Motor neuron (in vitro differentiated cells): ENCODE measurements around the gene MICAL3. TPM values are rescaled to one million over a fixed set of nuclear protein-coding genes. Genes with fewer than 3 reads are reported as not detected.
"Not testable (repeated sequence)": the region's sequence is repeated elsewhere in the genome, so short reads cannot be mapped to it uniquely, and the experiment has no call there.

Source experiments
- ATAC-seq, 8 experiments: fragments of 200-7000 bp; cut with Tn5 transposase; replicated peaks in 6 of 8; 2 replicates each; pipeline ENCODE4 v1.8.0; 2021; ENCODE audit warnings: mild to moderate bottlenecking in 8 of 8, moderate library complexity in 8 of 8
- H3K27ac ChIP-seq, 2 donors: fragments of 250-450 bp; sonication (Bioruptor Pico); 2 replicates each; pipeline ENCODE4 v1.9.0; 2021; ENCODE audit warnings: antibody characterized with exemption in 2 of 2, mild to moderate bottlenecking in 2 of 2, moderate library complexity in 1 of 2
- H3K4me1 ChIP-seq, 2 donors: fragments of 250-450 bp; sonication (Bioruptor Pico); replicated peaks in 1 of 2; 2 replicates each; pipeline ENCODE4 v1.6.1; 2021; ENCODE audit warnings: antibody characterized with exemption in 2 of 2, mild to moderate bottlenecking in 2 of 2, moderate library complexity in 1 of 2
- H3K4me3 ChIP-seq, 5 donors: fragments of 250-450 bp; sonication (Bioruptor Pico); 2 replicates each; pipeline ENCODE4 v1.9.0; 2021; ENCODE audit warnings: antibody characterized with exemption in 5 of 5, mild to moderate bottlenecking in 5 of 5, moderate library complexity in 4 of 5
- WGBS, 10 experiments: fragments of 450-650 bp; shearing (Covaris generic); methylation state at CpG; one replicate each; pipeline ENCODE4 v1.0.0; 2022; 5-methylcytosine and 5-hydroxymethylcytosine counted together
- in situ Hi-C, 9 experiments: fragments of 400-800 bp; cut with MboI; loops; one replicate each; pipeline ENCODE4 v1.15.0; 2021; ENCODE audit warnings: low sequenced_read_pairs in 9 of 9, low pct_unique_long_range_greater_than_20kb in 2 of 9; ENCODE audit not compliant: unreplicated experiment in 9 of 9
- total RNA-seq, 8 experiments: library from RNA; unstranded; fragments of 300-600 nt; gene quantifications; 2 replicates each; pipeline versions ENCODE4 v1.2.3 to v1.2.4, GENCODE V29; 2022

The MICAL3 gene
- total RNA-seq, 8 experiments from 2014 or later: 15.2 to 46.0 (median 20.4) TPM

DNA sequence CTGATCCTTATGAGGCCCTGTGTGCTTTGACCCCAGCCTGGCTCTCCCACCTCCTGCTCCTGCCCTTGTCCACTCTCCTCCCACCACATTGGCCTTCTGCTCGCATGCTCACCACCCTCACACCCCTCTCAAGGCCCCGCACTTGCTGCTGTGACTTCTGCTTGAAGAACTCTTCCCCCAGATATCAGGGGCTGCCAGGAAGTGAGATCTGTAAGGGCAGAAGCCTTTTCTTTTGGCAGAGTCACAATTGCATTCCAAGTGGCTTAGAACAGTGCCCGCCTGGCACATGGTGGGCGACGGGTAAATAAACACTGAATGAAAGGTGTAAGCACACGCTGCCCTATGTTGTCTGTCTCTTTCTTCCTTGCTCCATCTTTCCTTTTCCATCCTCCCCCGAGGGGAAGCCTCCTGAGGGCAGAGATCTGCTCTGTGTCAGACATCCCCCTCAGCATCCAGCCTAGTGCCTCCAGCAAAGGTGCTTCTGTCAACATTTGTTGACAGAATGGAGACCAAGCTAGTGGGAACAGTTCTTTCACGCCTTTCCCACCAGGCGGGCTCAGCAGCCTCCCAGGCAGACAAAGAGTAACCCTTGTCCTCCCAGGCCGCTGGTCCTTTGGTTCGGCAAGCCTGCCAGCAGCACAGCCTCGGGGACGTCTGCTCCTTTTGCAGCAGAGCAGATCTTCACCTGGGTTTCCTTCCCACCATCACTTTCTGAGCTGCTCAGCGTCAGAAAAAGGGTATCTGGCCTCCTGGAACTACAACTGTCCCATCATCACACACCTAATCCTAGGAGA is 43.4 kb upstream of the MICAL3 start:
- 40 to 72% (median 59%) methylated on average over 1 to 9 of the region's 14 CpGs; no CpG with 5 or more reads in 2 of the 10 experiments for WGBS, 10 experiments
- in situ Hi-C loops: loop anchor here in 3 of 9 experiments (25.0 kb wide), 2 partner anchors 155 to 230 kb away; no protein-coding TSS in a partner anchor
- ATAC-seq: no peak
- no peaks in the 10 kb centered on the region for H3K4me1 ChIP-seq
- H3K27ac ChIP-seq: no peak overlapping the region
- no peak overlapping the region for H3K4me3 ChIP-seq

DNA sequence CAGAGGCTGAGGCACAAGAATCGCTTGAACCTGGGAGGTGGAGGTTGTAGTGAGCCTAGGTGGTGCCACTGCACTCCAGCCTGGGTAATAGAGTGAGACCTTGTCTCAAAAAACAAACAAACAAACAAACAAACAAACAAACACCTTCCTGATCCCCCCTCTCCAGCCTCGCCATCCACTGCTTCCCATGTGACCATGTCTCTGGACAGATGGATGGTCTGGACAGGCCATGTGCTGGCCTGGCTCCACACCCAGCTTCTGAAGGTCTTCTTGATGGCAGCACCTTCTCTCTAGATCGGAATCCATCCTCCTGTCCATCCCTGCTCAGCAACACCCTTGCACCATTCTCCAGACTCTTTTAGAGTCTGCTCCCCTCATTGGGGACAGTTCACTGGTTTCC is 42.8 kb upstream of the MICAL3 start:
- Histone ChIP-seq H3K4me1 (no peaks in the 10 kb centered on the region), H3K4me3 (no peak overlapping the region), H3K27ac (no peak overlapping the region)
- in situ Hi-C loops: loop anchor here in 3 of 9 experiments (25.0 kb wide), 2 partner anchors 155 to 230 kb away; no protein-coding TSS in a partner anchor
- ATAC-seq: no peak
- 57 to 100% (median 75%) methylated on average over 1 to 3 of the region's 3 CpGs; no CpG with 5 or more reads in 5 of the 10 experiments for WGBS, 10 experiments

DNA sequence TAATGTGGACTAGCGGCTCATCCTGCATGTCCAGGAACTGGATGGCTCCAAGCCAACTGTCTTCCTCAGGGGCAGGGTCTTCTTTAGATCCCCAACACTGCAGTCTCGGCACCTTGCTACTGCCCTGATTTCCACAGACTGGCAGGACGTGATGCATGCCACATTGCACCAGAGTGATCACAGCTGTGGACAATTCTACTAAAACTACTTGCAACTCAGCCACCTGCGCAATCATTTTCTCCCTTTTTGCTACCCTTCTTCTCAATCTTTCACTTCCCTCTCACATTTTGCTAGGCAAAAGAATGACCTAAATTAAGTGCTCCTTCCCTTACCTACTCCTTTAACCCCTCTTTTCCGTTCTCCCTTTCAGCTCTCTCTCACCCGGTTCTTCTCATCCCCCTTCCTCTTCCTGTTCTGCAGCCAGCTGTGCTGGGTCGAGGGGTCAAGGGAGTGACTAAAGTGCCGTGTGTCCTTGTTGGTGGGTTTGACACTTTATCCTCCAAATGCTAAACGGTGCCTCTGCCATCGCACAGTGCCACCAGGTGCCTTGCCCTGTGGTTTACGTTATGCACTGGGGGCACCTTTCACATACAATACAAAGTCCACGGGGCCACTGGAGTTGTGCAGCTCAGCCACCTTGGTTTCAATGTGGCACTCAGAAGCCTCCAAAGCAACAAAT is 42.0 kb upstream of the MICAL3 start:
- peaks cover 0 to 3% of the 10 kb centered on the region in 2 donors for H3K4me1 ChIP-seq
- H3K4me3 ChIP-seq: no peak overlapping the region
- 25 to 91% (median 41%) methylated on average over 2 to 10 of the region's 12 CpGs for WGBS, 10 experiments
- ATAC-seq: no peak
- in situ Hi-C loops: loop anchor here in 3 of 9 experiments (25.0 kb wide), 2 partner anchors 154 to 229 kb away; no protein-coding TSS in a partner anchor
- no peak overlapping the region for H3K27ac ChIP-seq

DNA sequence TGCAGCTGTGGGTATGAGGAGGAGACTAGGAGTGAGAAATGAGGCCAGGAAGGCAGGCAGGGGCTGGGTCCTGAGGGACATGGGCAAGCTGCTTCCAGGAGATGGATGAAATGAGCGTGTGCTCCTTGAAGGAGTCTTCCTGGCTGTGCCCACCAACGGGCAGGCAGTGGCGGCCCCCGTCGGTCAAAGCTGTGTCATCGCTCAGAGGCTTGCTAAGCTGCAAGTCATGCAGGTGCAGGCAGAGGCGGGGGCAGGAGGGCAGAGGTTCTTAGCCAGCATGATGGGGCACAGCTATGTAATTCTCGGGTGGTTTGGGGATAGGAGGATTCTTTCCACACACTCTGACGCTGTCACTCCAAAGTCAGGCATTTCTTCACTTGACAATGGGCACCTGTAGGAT is 40.9 kb upstream of the MICAL3 start:
- Histone ChIP-seq H3K4me1 (peaks cover 0 to 9% of the 10 kb centered on the region in 2 donors), H3K4me3 (no peak overlapping the region), H3K27ac (no peak overlapping the region)
- WGBS, 10 experiments: 32 to 71% (median 51%) methylated on average over 1 to 8 of the region's 9 CpGs; no CpG with 5 or more reads in 4 of the 10 experiments
- in situ Hi-C loops: loop anchor here in 3 of 9 experiments (25.0 kb wide), 2 partner anchors 153 to 228 kb away; no protein-coding TSS in a partner anchor
- ATAC-seq: peak in 4 of 8 experiments; percentile 35 to 61 (median 48)

- in situ Hi-C loops: loop anchor here in 3 of 9 experiments (25.0 kb wide), 2 partner anchors 152 to 227 kb away; no protein-coding TSS in a partner anchor
- no peak overlapping the region for H3K27ac ChIP-seq
- no peak overlapping the region for H3K4me3 ChIP-seq
- 80 to 100% (median 100%) methylated on average over 1 to 3 of the region's 7 CpGs; no CpG with 5 or more reads in 5 of the 10 experiments for WGBS, 10 experiments
- ATAC-seq: no peak
- H3K4me1 ChIP-seq: peaks cover 0 to 9% of the 10 kb centered on the region in 2 donors
These were observed 40.3 kb upstream of the MICAL3 start for GRCh38 chr22:18064636-18065035.

DNA sequence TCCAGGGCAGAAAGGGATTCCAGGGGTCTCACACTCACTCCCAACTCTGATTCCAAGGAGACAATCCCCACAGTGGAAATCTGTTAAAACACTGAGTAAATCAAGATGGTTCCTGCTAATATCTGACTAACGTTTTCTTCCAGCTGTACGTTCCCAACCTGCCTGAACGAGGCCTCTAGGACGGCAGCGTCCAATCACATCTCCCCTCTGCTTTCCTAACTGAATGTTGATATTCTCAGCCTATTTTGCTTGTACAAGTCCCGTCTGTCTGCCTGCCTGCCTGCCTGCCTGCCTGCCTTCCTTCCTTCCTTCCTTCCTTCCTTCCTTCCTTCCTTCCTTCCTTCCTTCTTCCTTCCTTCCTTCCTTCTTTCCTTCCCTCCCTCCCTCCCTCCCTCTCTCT is 39.4 kb upstream of the MICAL3 start:
- not testable (repeated sequence) for H3K4me1 ChIP-seq, H3K4me3 ChIP-seq, H3K27ac ChIP-seq, ATAC-seq
- in situ Hi-C loops: loop anchor here in 3 of 9 experiments (25.0 kb wide), 2 partner anchors 151 to 226 kb away; no protein-coding TSS in a partner anchor
- 60 to 75% methylated on average over 1 to 2 of the region's 6 CpGs; no CpG with 5 or more reads in 8 of the 10 experiments for WGBS, 10 experiments

DNA sequence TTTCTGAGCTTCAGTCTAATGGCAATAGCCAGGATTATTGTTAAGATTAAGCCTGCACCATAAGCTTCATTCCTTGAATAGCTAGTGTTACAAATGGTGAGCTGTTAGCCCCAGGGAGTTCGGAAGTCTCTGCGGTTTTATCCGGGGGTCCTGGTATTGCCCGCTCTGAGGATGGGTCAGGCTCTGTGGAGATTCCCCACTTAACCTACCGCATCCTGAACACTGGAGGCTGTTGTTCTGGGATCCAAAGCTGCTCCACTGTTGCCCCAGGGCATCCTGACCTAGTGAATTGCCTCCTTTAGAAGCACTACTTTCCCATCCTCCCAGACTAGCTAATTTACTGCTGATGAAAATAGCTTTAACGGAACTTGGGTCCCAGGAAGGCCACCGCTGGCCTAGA is 38.9 kb upstream of the MICAL3 start:
- in situ Hi-C loops: loop anchor here in 3 of 9 experiments (25.0 kb wide), 2 partner anchors 151 to 226 kb away; no protein-coding TSS in a partner anchor
- no peak for ATAC-seq
- Histone ChIP-seq H3K4me3 (no peak overlapping the region), H3K4me1 (peaks cover 0 to 9% of the 10 kb centered on the region in 2 donors), H3K27ac (no peak overlapping the region)
- 82 to 100% (median 86%) methylated on average over 2 to 7 of the region's 7 CpGs; no CpG with 5 or more reads in 4 of the 10 experiments for WGBS, 10 experiments

- WGBS, 10 experiments: 80 to 100% (median 98%) methylated on average over 1 to 3 of the region's 3 CpGs; no CpG with 5 or more reads in 4 of the 10 experiments
- H3K4me3 ChIP-seq: no peak overlapping the region
- ATAC-seq: no peak
- H3K27ac ChIP-seq: no peak overlapping the region
- in situ Hi-C loops: loop anchor here in 3 of 9 experiments (25.0 kb wide), 2 partner anchors 150 to 225 kb away; no protein-coding TSS in a partner anchor
- H3K4me1 ChIP-seq: peaks cover 0 to 9% of the 10 kb centered on the region in 2 donors
These were observed 38.1 kb upstream of the MICAL3 start for GRCh38 chr22:18062421-18062820.

DNA sequence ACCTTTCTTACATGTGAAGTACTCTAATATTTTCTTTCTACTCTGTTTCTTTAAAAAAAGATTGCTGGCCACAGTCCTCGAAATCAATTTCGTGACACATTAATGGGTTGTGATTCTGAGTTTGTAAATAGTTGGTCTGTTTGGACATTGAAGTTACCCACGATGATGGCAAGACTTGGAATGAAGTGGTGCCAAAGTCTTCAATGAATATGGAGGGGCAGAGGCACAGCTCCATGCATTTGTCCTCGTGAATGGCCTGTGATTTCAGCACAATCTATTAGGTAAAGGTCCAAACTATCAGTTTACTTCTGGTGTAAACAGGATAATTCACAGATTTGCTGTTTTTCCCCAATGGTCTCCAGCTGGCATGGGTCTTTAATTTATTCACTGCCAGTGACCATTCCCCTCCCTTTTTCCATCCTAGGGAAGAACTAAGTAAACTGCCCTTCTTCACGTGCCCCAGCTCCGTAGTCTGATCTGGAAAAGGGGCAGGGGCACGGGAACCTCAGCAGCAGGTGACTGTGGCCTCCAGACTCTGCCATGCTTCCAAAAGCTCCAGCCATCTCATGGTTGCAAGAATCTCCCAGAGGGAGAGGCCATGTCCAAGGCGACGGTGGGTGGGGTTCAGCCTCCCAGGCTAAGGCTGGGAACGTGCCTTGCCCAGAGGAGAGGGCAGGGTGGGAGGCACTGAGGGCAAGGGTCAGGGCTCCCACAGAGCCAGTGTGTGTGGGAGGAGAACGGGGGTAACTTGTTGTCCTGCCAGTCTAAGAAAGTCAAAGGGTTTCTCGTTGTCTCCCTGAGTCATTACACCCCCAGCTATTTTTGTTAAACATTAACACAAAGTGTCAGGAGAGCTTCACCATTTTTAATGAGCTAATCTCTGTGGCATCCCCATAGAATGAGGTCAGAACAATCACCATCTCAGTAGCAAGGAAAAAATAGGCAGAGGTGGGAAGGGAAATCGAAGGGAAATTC is 36.6 kb upstream of the MICAL3 start:
- H3K4me3 ChIP-seq: no peak overlapping the region
- H3K27ac ChIP-seq: peak overlapping the region in 1 of 2 donors; percentile 34
- H3K4me1 ChIP-seq: peaks cover 5 to 18% of the 10 kb centered on the region in 2 donors
- in situ Hi-C loops: loop anchor here in 3 of 9 experiments (25.0 kb wide), 2 partner anchors 149 to 224 kb away; no protein-coding TSS in a partner anchor
- 17 to 100% (median 55%) methylated on average over 1 to 8 of the region's 13 CpGs for WGBS, 10 experiments
- ATAC-seq: peak in 7 of 8 experiments; percentile 28 to 69 (median 56)

GRCh38 chr22:18059991-18060390 is 35.6 kb upstream of the MICAL3 start:
- in situ Hi-C loops: loop anchor here in 4 of 9 experiments (10.0 to 25.0 kb wide), 3 partner anchors 148 to 225 kb away; no protein-coding TSS in a partner anchor
- no peak for ATAC-seq
- Histone ChIP-seq H3K27ac (no peak overlapping the region), H3K4me3 (no peak overlapping the region), H3K4me1 (peaks cover 5 to 21% of the 10 kb centered on the region in 2 donors)
- 35 to 100% (median 88%) methylated on average over 1 to 5 of the region's 5 CpGs; no CpG with 5 or more reads in 1 of the 10 experiments for WGBS, 10 experiments

- 70 to 100% (median 86%) methylated on average over 1 to 3 of the region's 3 CpGs; no CpG with 5 or more reads in 1 of the 10 experiments for WGBS, 10 experiments
- no peak overlapping the region for H3K27ac ChIP-seq
- in situ Hi-C loops: loop anchor here in 4 of 9 experiments (10.0 to 25.0 kb wide), 3 partner anchors 147 to 225 kb away; no protein-coding TSS in a partner anchor
- H3K4me1 ChIP-seq: peaks cover 5 to 21% of the 10 kb centered on the region in 2 donors
- no peak overlapping the region for H3K4me3 ChIP-seq
- ATAC-seq: no peak
These were observed 35.1 kb upstream of the MICAL3 start for GRCh38 chr22:18059473-18059872.
